GM12874 (cell line): ENCODE measurements around the gene ZNF692.

Experiments
- TF ChIP-seq, protein P1 (sequence below): IDR thresholded peaks from 2 replicates; pipeline ENCODE4 v1.5.1; 2011; ENCODE audit warnings: low read depth, mild to moderate bottlenecking, control low read depth, low read length, moderate library complexity; ENCODE audit not compliant: insufficient read depth

The ZNF692 gene

DNA sequence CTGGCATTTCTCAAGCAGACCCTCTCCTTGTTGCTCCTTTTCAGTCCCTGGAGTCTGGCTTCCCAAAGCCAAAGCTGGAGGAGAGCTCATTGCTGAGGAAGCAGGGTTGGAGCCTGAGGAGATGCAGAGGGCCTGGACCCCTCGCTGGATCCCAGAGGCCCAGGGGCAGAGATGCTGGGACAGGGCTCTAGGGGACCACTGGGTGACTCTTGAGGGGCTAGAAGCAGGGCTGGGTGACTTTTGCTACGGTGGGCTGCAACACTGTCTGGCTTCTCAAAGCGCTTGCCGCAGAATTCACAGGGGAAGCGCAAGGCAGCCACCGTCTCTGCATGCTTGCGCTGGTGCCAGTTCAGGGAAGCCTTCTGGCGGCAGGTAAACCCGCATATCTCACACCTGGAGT, 8.8 kb downstream of the ZNF692 start:
- TF ChIP-seq, protein P1, sequence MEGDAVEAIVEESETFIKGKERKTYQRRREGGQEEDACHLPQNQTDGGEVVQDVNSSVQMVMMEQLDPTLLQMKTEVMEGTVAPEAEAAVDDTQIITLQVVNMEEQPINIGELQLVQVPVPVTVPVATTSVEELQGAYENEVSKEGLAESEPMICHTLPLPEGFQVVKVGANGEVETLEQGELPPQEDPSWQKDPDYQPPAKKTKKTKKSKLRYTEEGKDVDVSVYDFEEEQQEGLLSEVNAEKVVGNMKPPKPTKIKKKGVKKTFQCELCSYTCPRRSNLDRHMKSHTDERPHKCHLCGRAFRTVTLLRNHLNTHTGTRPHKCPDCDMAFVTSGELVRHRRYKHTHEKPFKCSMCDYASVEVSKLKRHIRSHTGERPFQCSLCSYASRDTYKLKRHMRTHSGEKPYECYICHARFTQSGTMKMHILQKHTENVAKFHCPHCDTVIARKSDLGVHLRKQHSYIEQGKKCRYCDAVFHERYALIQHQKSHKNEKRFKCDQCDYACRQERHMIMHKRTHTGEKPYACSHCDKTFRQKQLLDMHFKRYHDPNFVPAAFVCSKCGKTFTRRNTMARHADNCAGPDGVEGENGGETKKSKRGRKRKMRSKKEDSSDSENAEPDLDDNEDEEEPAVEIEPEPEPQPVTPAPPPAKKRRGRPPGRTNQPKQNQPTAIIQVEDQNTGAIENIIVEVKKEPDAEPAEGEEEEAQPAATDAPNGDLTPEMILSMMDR: no peak

DNA sequence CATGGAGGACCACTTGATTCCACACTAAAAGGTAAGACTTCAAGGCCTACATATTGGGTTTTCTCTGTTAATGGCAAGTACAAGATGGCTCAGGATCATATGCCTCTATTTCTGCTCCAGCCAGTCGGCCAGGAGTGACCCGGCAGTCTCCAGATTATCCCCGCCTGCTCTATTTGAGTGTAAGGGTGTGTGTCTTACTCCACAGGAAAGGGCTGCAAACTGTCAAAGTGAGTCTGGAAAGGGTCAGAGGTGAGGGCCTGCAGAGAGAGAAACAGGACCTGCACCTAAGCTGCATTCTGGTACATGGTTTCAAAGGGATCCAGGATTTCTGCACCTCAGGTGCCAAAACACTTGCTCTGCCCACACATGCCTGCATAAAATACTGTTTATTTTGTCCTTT, 9.2 kb downstream of the ZNF692 start:
- TF ChIP-seq, protein P1: no peak

DNA sequence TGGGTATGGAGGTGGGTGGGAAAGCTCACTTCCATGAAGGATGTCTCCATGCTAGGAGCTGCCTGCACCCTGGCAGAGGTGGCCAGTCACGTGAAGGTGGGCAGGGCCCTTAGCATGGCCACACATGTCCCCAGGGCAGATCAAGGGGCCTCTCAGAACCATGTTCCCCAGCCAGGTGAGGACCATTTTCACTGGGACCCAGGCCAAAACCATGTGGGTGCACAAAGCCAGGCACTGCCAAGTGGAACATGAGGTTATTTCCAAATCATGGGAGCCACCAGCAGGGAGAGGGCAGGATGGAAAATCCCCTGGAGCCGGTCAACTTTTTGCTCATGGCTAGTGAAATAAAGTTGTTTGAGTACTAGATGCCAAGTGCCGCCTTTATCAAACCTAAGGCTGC, 9.7 kb downstream of the ZNF692 start:
- TF ChIP-seq, protein P1: no peak

DNA sequence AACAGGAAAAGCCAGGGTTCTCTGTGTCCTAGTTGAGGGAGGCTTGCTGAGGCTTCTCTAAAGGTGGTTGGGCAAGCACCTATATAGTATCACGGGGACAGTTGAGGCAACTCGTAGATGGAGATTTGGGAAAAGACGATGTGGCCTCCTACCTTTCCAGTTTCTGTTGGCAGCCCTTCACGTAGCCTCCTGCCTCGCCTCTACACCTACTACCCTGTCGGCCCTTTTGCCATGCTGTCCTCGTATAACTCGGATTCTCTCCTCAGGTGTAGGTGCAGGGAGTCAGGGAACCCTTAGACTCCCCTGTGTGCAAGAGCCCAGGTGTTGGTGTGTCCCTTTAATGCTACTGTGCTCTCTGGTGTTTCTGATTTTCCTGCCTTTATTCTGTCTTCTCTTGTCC, 10.3 kb downstream of the ZNF692 start:
- TF ChIP-seq, protein P1: no peak

DNA sequence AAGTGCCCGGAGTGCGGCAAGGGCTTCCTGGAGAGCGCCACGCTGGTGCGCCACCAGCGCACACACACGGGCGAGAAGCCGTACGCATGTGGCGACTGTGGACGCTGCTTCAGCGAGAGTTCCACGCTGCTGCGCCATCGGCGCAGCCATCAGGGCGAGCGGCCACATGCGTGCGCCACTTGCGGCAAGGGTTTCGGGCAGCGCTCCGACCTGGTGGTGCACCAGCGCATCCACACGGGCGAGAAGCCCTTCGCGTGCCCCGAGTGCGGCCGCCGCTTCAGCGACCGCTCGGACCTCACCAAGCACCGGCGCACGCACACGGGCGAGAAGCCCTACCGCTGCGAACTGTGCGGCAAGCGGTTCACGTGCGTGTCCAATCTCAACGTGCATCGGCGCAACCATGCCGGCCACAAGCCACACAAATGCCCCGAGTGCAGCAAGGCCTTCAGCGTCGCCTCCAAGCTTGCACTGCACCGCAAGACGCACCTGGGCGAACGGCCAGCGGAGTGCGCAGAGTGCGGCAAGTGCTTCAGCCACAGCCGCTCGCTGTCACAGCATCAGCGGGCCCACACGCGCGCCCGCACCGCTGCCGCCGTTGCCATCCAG, 10.8 kb downstream of the ZNF692 start:
- TF ChIP-seq, protein P1: no peak

DNA sequence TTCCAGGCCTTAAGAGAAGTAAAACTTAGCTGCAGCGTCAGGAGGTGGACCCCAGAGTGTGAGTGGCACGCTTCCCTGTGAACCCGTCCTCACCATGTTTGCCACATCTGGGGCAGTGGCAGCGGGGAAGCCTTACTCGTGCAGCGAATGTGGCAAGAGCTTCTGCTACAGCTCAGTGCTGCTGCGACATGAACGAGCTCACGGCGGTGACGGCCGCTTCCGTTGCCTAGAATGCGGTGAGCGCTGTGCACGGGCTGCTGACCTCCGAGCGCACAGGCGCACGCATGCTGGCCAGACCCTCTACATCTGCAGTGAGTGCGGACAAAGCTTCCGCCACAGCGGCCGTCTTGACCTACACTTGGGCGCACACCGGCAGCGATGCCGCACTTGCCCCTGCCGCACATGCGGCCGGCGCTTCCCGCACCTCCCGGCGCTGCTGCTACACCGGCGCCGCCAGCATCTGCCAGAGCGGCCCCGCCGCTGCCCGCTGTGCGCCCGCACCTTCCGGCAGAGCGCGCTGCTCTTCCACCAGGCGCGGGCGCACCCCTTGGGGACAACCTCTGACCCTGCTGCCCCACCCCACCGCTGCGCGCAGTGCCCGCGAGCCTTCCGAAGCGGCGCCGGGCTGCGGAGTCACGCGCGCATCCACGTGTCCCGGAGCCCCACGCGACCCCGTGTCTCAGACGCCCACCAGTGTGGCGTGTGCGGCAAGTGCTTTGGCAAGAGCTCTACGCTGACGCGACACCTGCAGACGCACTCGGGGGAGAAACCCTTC, 11.5 kb downstream of the ZNF692 start:
- TF ChIP-seq, protein P1: no peak

DNA sequence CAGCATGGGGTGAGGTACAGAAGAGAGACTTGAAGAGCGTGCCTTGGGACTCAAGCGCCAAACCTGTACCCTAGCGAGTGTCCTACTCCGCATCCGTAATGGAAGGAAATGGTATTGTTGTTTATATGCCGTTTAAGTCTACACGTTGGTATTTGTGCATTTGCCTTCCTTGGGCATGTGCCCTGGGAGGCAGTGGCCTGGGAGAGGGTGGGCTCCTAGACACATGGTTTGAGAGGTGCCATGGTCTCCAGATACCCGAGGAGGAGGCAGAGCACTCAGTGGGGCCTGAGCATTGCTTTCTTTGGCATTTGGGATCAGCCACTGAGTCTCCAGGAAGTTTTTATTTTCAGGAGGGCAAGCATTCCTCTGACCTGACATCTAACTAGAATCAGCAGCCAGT, 14.4 kb downstream of the ZNF692 start:
- TF ChIP-seq, protein P1: no peak
